ENCODE measurements around the gene A1BG.

DNA sequence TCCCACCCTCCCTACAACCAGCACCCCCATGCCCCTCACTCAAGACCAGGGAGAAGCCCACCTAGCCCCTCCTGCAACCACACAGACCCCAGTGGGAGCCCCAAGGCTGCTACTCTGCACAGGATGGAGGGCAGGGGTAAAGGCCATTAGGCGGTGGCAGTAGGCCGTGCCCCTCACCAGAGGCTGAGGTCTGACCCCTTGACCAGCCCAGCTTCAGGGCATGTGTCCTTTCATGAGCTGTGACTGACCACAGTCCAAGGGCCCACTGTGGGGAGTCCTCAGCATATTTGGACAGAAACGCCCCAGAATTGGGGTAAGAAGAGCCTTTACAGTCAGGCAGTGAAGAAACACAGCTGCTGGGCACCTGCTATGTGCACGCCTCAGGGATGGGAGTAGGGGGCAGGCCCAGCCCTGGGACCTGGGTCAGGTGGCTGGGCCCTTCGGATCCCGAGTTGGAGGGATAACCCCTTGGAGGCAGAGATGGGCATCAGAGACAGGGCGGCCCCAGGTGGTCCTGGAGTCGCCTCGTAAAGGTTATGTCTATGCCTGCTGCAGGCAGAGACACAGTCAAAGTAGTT, 32.1 kb upstream of the A1BG start:
- TF ChIP-seq POLR2A (IDR thresholded peaks at IDR 0.05) (no peak), CTCF (IDR thresholded peaks at IDR 0.05) (no peak)

All from right lobe of liver (tissue), 4 donors.